ENCODE data around the gene PTGR2. TPM values are rescaled to one million over a fixed set of nuclear protein-coding genes. Genes with fewer than 3 reads are reported as not detected.

Gene PTGR2
- total and polyA plus RNA-seq, 2 of the 8 experiments (the other 6 are each of a cell fraction or from before 2014, with no cell fraction given), result 6.0 to 17.5 TPM

GRCh38 chr14:73870525-73871235, 19.0 kb downstream of the PTGR2 start:
- WGBS, 2 experiments (ENCODE audit: extremely low coverage in 1 of 2, insufficient coverage in 1 of 2, insufficient read length in 1 of 2, insufficient replicate concordance in 2 of 2, low coverage in 1 of 2, low lambda C conversion rate in 2 of 2, missing lambda C conversion rate in 1 of 2), result 94% methylated on average over 2 of the region's 2 CpGs; no CpG with 5 or more reads in 1 of the 2 experiments
- POLR2A ChIA-PET (ENCODE audit: partially characterized antibody), result interaction anchor here (1.0 to 1.3 kb wide), 3 partner anchors 8 to 19 kb away, joined by 3 to 4 read pairs (median 3); partner anchors contain the start of genes PTGR2 and ZNF410

More at GRCh38 chr14:73870525-73871235, 19.0 kb downstream of the PTGR2 start:
- Histone ChIP-seq H3K79me2 (ENCODE audit: control insufficient read depth in 1 of 2, insufficient read depth in 2 of 2, low read length in 2 of 2) (no peaks in the 10 kb centered on the region), H3K79me1 (ENCODE audit: low read depth, low read length) (no peaks in the 10 kb centered on the region), H4K20me1 (replicated peaks in 1 of 2; ENCODE audit: control insufficient read depth in 1 of 2, insufficient read depth in 2 of 2, low read length in 2 of 2) (no peaks in the 10 kb centered on the region), H4K91ac (replicated peaks; ENCODE audit: insufficient read length, low read length) (no peak overlapping the region), H3K4me1 (replicated peaks in 1 of 4; ENCODE audit: control insufficient read depth in 3 of 4, insufficient read depth in 4 of 4, low read length in 3 of 4) (no peaks in the 10 kb centered on the region), H3K56ac (replicated peaks; ENCODE audit: insufficient read length, low read depth, low read length) (no peak overlapping the region), H2BK120ac (replicated peaks; ENCODE audit: low read depth, low read length) (no peak overlapping the region), H2BK12ac (ENCODE audit: low read depth, low read length) (no peak overlapping the region), H2BK5ac (ENCODE audit: low read depth, low read length) (no peak overlapping the region), H3K23me2 (ENCODE audit: low read depth, low read length) (no peaks in the 10 kb centered on the region), H3K4me2 (ENCODE audit: insufficient read depth in 1 of 2, low read depth in 2 of 2, low read length in 2 of 2) (no peak overlapping the region), H3K23ac (ENCODE audit: insufficient read length) (no peak overlapping the region), H3K4me3 (ENCODE audit: extremely low read depth in 1 of 4, insufficient read depth in 2 of 4, low read depth in 3 of 4, low read length in 4 of 4) (no peak overlapping the region), H3K36me3 (ENCODE audit: control insufficient read depth in 2 of 4, insufficient read depth in 4 of 4, low read length in 3 of 4) (no peaks in the 10 kb centered on the region; a peak in 1 of 8 replicates), H2BK15ac (ENCODE audit: low read length) (no peak overlapping the region), H3K9ac (replicated peaks in 1 of 4; ENCODE audit: extremely low read depth in 1 of 4, low read depth in 3 of 4, low read length in 3 of 4) (no peak overlapping the region), H4K8ac (ENCODE audit: extremely low read depth, insufficient read depth, low read length) (no peak overlapping the region), H3K27me3 (replicated peaks in 1 of 4; ENCODE audit: control insufficient read depth in 3 of 4, extremely low read depth in 1 of 4, insufficient read depth in 3 of 4, low read length in 3 of 4) (no peaks in the 10 kb centered on the region), H3K4ac (replicated peaks; ENCODE audit: insufficient read length, low read depth, low read length) (no peak overlapping the region), H4K5ac (ENCODE audit: insufficient read length, low read depth, low read length) (no peak overlapping the region), H2AFZ (ENCODE audit: low read length) (no peak overlapping the region), H2BK20ac (ENCODE audit: low read length) (no peak overlapping the region), H2AK5ac (ENCODE audit: low read depth, low read length) (no peak overlapping the region), H3K9me3 (ENCODE audit: insufficient read depth in 2 of 2, low read depth in 1 of 2, low read length in 1 of 2) (no peaks in the 10 kb centered on the region), H3K14ac (ENCODE audit: insufficient read length) (no peak overlapping the region), H3K27ac (ENCODE audit: low read depth, low read length) (no peak overlapping the region), H3K18ac (ENCODE audit: extremely low read depth, low read length) (no peak overlapping the region)
- no peak for FAIRE-seq
- no peak for DNase-seq (ENCODE audit: low read depth in 1 of 2, low spot score in 2 of 2)
- TF ChIP-seq CTBP2 (IDR thresholded peaks at IDR 0.05; ENCODE audit: borderline replicate concordance, insufficient read depth, insufficient read length, low read length), result no peak
- peak; percentile 61; the same call in 1 of the 2 replicates for TF ChIP-seq KDM1A (IDR thresholded peaks at IDR 0.05; ENCODE audit: borderline replicate concordance, low read length)
- no peak for TF ChIP-seq SRF (IDR thresholded peaks at IDR 0.05; ENCODE audit: low read depth, low read length)
- TF ChIP-seq RXRA (IDR thresholded peaks at IDR 0.05; ENCODE audit: insufficient read depth, low read depth, low read length), result no peak
- TF ChIP-seq POU5F1 (IDR thresholded peaks at IDR 0.05; ENCODE audit: low read depth, low read length), result no peak
- TF ChIP-seq RBBP5 (IDR thresholded peaks at IDR 0.05; ENCODE audit: borderline replicate concordance, low read depth, low read length), result no peak
- CTCF ChIA-PET (ENCODE audit: partially characterized antibody), result interaction anchor here (0.5 to 3.9 kb wide), 3 partner anchors 141 to 666 kb away, joined by 4 to 27 read pairs (median 4); no protein-coding TSS in a partner anchor
